Measurements from ENCODE around the gene STAM2.

The STAM2 gene

GRCh38 chr2:152155209-152155608, 20.4 kb downstream of the STAM2 start:
- no peak overlapping the region for H3K27ac ChIP-seq
- 0 out of 2 replicates have a peak, but pooled peaks have one; percentile 11 for TF ChIP-seq CTCF (conservative IDR thresholded peaks at IDR 0.05)

- no peak overlapping the region for H3K27ac ChIP-seq
- no peak for TF ChIP-seq CTCF (conservative IDR thresholded peaks at IDR 0.05)
Observed at GRCh38 chr2:152154462-152154861, 21.1 kb downstream of the STAM2 start.

GRCh38 chr2:152134488-152135280, 40.9 kb downstream of the STAM2 start:
- no peak overlapping the region for H3K27ac ChIP-seq
- TF ChIP-seq CTCF (conservative IDR thresholded peaks at IDR 0.05): no peak

DNA sequence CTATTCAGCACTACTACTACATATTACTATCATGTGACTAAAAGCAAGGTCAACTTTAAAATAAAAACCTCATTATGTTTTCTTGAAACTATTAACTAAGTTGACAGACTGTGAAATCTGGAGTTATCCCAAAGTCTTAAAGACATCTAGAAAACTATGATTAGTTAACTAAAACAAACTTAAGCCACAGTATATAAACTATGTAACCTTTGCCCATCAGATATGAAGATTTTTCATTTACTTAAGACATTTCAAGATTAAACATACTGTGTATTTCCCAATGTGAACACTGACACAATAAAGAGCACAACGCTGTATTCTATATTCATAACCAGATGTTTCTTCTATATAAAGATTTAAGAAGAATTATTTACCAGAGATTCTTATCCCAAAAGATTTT, 43.3 kb downstream of the STAM2 start:
- no peak for TF ChIP-seq CTCF (conservative IDR thresholded peaks at IDR 0.05)
- peak overlapping the region; percentile 16; the same call in 1 of the 2 replicates for H3K27ac ChIP-seq

- H3K27ac ChIP-seq: 0 out of 2 replicates have a peak overlapping the region, but pooled peaks have one; percentile 3
Observed at GRCh38 chr2:152127628-152128027, 47.9 kb downstream of the STAM2 start.

DNA sequence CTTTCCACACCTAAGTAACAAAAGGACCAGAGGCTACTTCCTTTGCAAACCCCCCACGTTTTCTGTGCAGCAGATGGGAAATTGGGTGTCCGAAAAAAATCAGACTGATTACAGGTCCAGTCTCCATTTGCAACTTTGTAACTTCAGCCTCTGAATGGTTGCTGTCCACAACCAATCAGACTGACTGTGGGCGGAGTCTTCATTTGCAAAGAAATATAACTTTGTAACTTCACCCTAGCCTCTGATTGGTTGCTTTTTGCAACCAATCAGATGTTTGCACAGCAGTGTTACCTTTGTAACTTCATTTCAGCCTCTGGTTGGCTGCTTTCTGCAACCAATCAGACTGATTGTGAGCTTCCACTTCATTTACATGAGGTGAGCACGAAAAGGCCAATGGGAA, 48.9 kb downstream of the STAM2 start:
- no peak for TF ChIP-seq CTCF (conservative IDR thresholded peaks at IDR 0.05)
- H3K27ac ChIP-seq: no peak overlapping the region

More at GRCh38 chr2:152127628-152128027, 47.9 kb downstream of the STAM2 start:
- TF ChIP-seq CTCF (conservative IDR thresholded peaks at IDR 0.05): no peak

GRCh38 chr2:152122161-152122560, 53.4 kb downstream of the STAM2 start:
- H3K27ac ChIP-seq: no peak overlapping the region
- TF ChIP-seq CTCF (conservative IDR thresholded peaks at IDR 0.05): no peak
